SK-N-SH (cell line): Measurements from ENCODE around the gene SART1. TPM values are rescaled to one million over a fixed set of nuclear protein-coding genes. Genes with fewer than 3 reads are reported as not detected.

Experiments
- CTCF ChIA-PET: fragments of 300-600, 350-600 bp; formaldehyde crosslinking; extraction: SDS; loops from one replicate; lab custom pipeline; 2021; lab: Yijun Ruan, JAX
- POLR2A ChIA-PET: fragments of 350-600 bp; sonication (Branson Sonifier 250); formaldehyde crosslinking; extraction: SDS; loops from one replicate; lab custom pipeline; 2020; ENCODE audit warnings: antibody characterized with exemption, inconsistent platforms; lab: Yijun Ruan, JAX
- DNase-seq: peaks from one replicate; pipeline ENCODE4 v3.0.0; 2012
- H2AFZ ChIP-seq: fragments of 200-600 bp; sonication (generic); 2 replicates; pipeline ENCODE4 v1.8.1; 2016; ENCODE audit warnings: antibody characterized with exemption, mild to moderate bottlenecking, low read depth
- H3F3A ChIP-seq: fragments of 200-600 bp; sonication (generic); replicated peaks from 2 replicates; pipeline ENCODE3; 2016; ENCODE audit warnings: antibody characterized with exemption, mild to moderate bottlenecking; ENCODE audit not compliant: insufficient read depth
- H3K27ac ChIP-seq, 2 experiments: fragments of 200-500 bp in 1 of 2; fragments of 200-600 bp in 1 of 2; sonication (Bioruptor generic) in 1 of 2; sonication (generic), shearing (Covaris generic) in 1 of 2; 2 replicates each; pipeline versions ENCODE4 v1.5.1 to v1.6.1; 2014 to 2016; ENCODE audit warnings: low read depth in 2 of 2, inconsistent platforms in 1 of 2, low read length in 1 of 2, mild to moderate bottlenecking in 1 of 2, mixed read lengths in 1 of 2
- H3K27me3 ChIP-seq: fragments of 200-600 bp; sonication (generic), shearing (Covaris generic); 2 replicates; pipeline ENCODE4 v1.6.1; 2016; ENCODE audit warnings: mixed run types; ENCODE audit not compliant: insufficient read depth
- H3K36me3 ChIP-seq, 2 experiments: fragments of 200-500 bp in 1 of 2; fragments of 200-600 bp in 1 of 2; sonication (Bioruptor generic) in 1 of 2; sonication (generic) in 1 of 2; replicated peaks in 1 of 2; 2 replicates each; pipeline versions ENCODE3 to v1.5.1; 2014 to 2016; ENCODE audit warnings: low read length in 1 of 2, mild to moderate bottlenecking in 1 of 2; ENCODE audit not compliant: insufficient read depth in 2 of 2, control insufficient read depth in 1 of 2
- H3K4me1 ChIP-seq, 2 experiments: fragments of 200-500 bp in 1 of 2; fragments of 200-600 bp in 1 of 2; sonication (Bioruptor generic) in 1 of 2; sonication (generic), shearing (Covaris generic) in 1 of 2; 2 replicates each; pipeline versions ENCODE4 v1.5.1 to v1.6.1; 2014 to 2016; ENCODE audit warnings: low read depth in 1 of 2, low read length in 1 of 2, mixed run types in 1 of 2; ENCODE audit not compliant: insufficient read depth in 2 of 2, control insufficient read depth in 1 of 2
- H3K4me2 ChIP-seq: fragments of 200-600 bp; sonication (generic), shearing (Covaris generic); 2 replicates; pipeline ENCODE4 v1.6.1; 2017; ENCODE audit warnings: mixed run types
- H3K4me3 ChIP-seq, 2 experiments: fragments of 200-500 bp in 1 of 2; fragments of 200-600 bp in 1 of 2; sonication (Bioruptor generic) in 1 of 2; sonication (generic), shearing (Covaris generic) in 1 of 2; 2 replicates each; pipeline versions ENCODE4 v1.5.1 to v1.8.1; 2014 to 2016; ENCODE audit warnings: low read depth in 2 of 2, inconsistent platforms in 1 of 2, low read length in 1 of 2, mild to moderate bottlenecking in 1 of 2, mixed read lengths in 1 of 2, moderate library complexity in 1 of 2
- H3K79me2 ChIP-seq: fragments of 200-600 bp; sonication (generic); 2 replicates; pipeline ENCODE4 v1.8.1; 2017; ENCODE audit warnings: mild to moderate bottlenecking; ENCODE audit not compliant: insufficient read depth
- H3K9ac ChIP-seq: fragments of 200-600 bp; sonication (generic); 2 replicates; pipeline ENCODE4 v1.6.1; 2017; ENCODE audit warnings: mixed run types
- H3K9me2 ChIP-seq: fragments of 200-600 bp; sonication (generic); 2 replicates; pipeline ENCODE4 v1.6.1; 2017; ENCODE audit warnings: mixed run types
- H3K9me3 ChIP-seq: fragments of 200-600 bp; sonication (generic); 2 replicates; pipeline ENCODE4 v1.6.1; 2017; ENCODE audit warnings: mixed run types, mild to moderate bottlenecking, moderate library complexity
- H4K20me1 ChIP-seq: fragments of 200-600 bp; sonication (generic); 2 replicates; pipeline ENCODE4 v1.6.1; 2017; ENCODE audit warnings: mild to moderate bottlenecking, mixed run types; ENCODE audit not compliant: insufficient read depth
- CTCF ChIP-seq: fragments of 200-600 bp; sonication (generic); IDR thresholded peaks from 2 replicates; pipeline ENCODE4 v1.6.1; 2017; ENCODE audit warnings: antibody characterized with exemption, mild to moderate bottlenecking, moderate library complexity
- ELF1 ChIP-seq: IDR thresholded peaks from 2 replicates; pipeline ENCODE4 v1.4.0; 2012
- EP300 ChIP-seq, 2 experiments: IDR thresholded peaks; 2 replicates each; pipeline versions ENCODE4 v1.4.0 to v1.6.1; 2012; ENCODE audit warnings: borderline replicate concordance in 1 of 2, low read depth in 1 of 2, low read length in 1 of 2
- EZH2phosphoT487 ChIP-seq: fragments of 200-600 bp; sonication (generic); IDR thresholded peaks from 2 replicates; pipeline ENCODE4 v1.6.1; 2017; ENCODE audit warnings: low read depth, mixed run types, mild to moderate bottlenecking, antibody characterized with exemption, moderate library complexity, borderline replicate concordance
- GABPA ChIP-seq: IDR thresholded peaks from 2 replicates; pipeline ENCODE4 v1.4.0; 2012; ENCODE audit warnings: low read depth, mild to moderate bottlenecking
- IRF3 ChIP-seq: fragments of 150-350 bp; IDR thresholded peaks from 2 replicates; pipeline ENCODE4 v1.6.1; 2016; ENCODE audit warnings: mild to moderate bottlenecking, low read depth, low read length
- JUND ChIP-seq: IDR thresholded peaks from 2 replicates; pipeline ENCODE4 v1.4.0; 2012
- MAX ChIP-seq: IDR thresholded peaks from 2 replicates; pipeline ENCODE4 v1.4.0; 2012; ENCODE audit warnings: low read depth
- MEF2A ChIP-seq: IDR thresholded peaks from 2 replicates; pipeline ENCODE4 v1.4.0; 2012; ENCODE audit warnings: low read depth, borderline replicate concordance
- MXI1 ChIP-seq: IDR thresholded peaks from 2 replicates; pipeline ENCODE4 v1.6.1; 2012; ENCODE audit warnings: mild to moderate bottlenecking, low read depth, low read length, improper control_type of control experiment
- NFIC ChIP-seq: IDR thresholded peaks from 2 replicates; pipeline ENCODE4 v1.4.0; 2012; ENCODE audit warnings: borderline replicate concordance
- POLR2AphosphoS5 ChIP-seq: IDR thresholded peaks from 2 replicates; pipeline ENCODE4 v1.6.1; 2012; ENCODE audit warnings: low read depth, low read length
- RCOR1 ChIP-seq: fragments of 150-350 bp; IDR thresholded peaks from 2 replicates; pipeline ENCODE4 v1.6.1; 2017; ENCODE audit warnings: antibody characterized with exemption, low read length
- RFX5 ChIP-seq: IDR thresholded peaks from 2 replicates; pipeline ENCODE4 v1.6.1; 2012; ENCODE audit warnings: mild to moderate bottlenecking, improper control_type of control experiment, low read length
- RXRA ChIP-seq: IDR thresholded peaks from 2 replicates; pipeline ENCODE4 v1.4.0; 2012; ENCODE audit warnings: low read depth, mild to moderate bottlenecking, borderline replicate concordance
- SIN3A ChIP-seq: IDR thresholded peaks from 2 replicates; pipeline ENCODE4 v1.6.1; 2012; ENCODE audit warnings: low read depth, mild to moderate bottlenecking, low read length, moderate library complexity, borderline replicate concordance
- TCF12 ChIP-seq: IDR thresholded peaks from 2 replicates; pipeline ENCODE4 v1.4.0; 2012
- TEAD4 ChIP-seq: IDR thresholded peaks from 2 replicates; pipeline ENCODE4 v1.4.0; 2012; ENCODE audit warnings: mild to moderate bottlenecking, borderline replicate concordance; ENCODE audit not compliant: insufficient read depth
- USF2 ChIP-seq: fragments of 150-350 bp; IDR thresholded peaks from 2 replicates; pipeline ENCODE4 v1.6.1; 2017; ENCODE audit warnings: antibody characterized with exemption, low read length, low read depth, borderline replicate concordance
- ZBTB33 ChIP-seq: IDR thresholded peaks from 2 replicates; pipeline ENCODE4 v1.4.0; 2012; ENCODE audit warnings: low read depth, borderline replicate concordance
- WGBS: methylation state at CpG from one replicate; pipeline ENCODE4 v1.1.6; 2017; ENCODE audit warnings: low lambda C conversion rate; 5-methylcytosine and 5-hydroxymethylcytosine counted together
- polyA plus RNA-seq, 3 experiments: library from polyadenylated mRNA; depleted of rRNA; stranded (reverse); fragments of >200 nt; gene quantifications; 2 replicates each; pipeline ENCODE4 v1.2.3, GENCODE V29; 2012
- TF ChIP-seq, protein P1 (sequence below): IDR thresholded peaks from 2 replicates; pipeline ENCODE4; 2012

Gene SART1
- polyA plus RNA-seq, 1 of the 3 experiments (the other 2 are of a cell fraction) = 73.6 TPM

DNA sequence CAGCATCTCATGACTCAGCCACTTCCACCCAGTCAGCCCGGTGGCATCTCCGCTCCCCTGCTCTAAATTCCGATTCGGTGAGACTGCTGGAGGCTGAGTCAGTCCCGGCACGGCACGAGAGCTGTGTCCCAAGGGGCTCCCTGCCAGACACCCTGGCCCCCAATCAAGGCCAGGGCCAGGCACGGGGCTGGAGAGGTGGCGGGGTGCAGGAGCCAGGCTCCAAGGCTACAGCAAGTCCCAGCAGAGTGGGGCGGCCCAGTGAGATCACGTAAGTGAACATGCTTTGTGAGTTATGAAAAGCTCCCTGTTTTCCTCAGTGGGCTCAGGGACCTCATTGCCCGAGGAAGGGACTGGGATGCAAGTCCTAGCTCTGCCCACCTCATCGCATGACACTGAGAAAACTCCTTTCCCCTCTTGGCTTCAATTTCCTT lies 45.7 kb upstream of the SART1 start (continued):
- TF ChIP-seq NFIC (peak; percentile 95), POLR2AphosphoS5 (peak; percentile 82; the same call in 1 of the 2 replicates), USF2 (no peak), TCF12 (peak; percentile 92), RCOR1 (no peak), MAX (peak; percentile 87)
- TF ChIP-seq, all 33 proteins: peak for 16

GRCh38 chr11:65916391-65916790 lies 45.1 kb upstream of the SART1 start:
- peak overlapping the region; percentile 96 for H3K4me2 ChIP-seq
- TF ChIP-seq EP300 (IDR thresholded peaks at IDR 0.05; ENCODE audit: borderline replicate concordance in 1 of 2, low read depth in 1 of 2, low read length in 1 of 2) (no peak), ELF1 (no peak), GABPA (no peak), IRF3 (no peak), RXRA (no peak), TCF12 (no peak), SIN3A (no peak), MXI1 (no peak), CTCF (no peak), RFX5 (no peak), TEAD4 (no peak), JUND (no peak), EZH2phosphoT487 (no peak), MEF2A (no peak), ZBTB33 (no peak), MAX (no peak)
- TF ChIP-seq, protein P1, sequence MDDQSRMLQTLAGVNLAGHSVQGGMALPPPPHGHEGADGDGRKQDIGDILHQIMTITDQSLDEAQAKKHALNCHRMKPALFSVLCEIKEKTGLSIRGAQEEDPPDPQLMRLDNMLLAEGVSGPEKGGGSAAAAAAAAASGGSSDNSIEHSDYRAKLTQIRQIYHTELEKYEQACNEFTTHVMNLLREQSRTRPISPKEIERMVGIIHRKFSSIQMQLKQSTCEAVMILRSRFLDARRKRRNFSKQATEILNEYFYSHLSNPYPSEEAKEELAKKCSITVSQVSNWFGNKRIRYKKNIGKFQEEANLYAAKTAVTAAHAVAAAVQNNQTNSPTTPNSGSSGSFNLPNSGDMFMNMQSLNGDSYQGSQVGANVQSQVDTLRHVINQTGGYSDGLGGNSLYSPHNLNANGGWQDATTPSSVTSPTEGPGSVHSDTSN = no peak
- no peaks in the 10 kb centered on the region for H3K27me3 ChIP-seq
- H3K9ac ChIP-seq = peak overlapping the region; percentile 99; the same call in 1 of the 2 replicates
- H2AFZ ChIP-seq = no peak overlapping the region
- peaks cover 78% of the 10 kb centered on the region for H3K79me2 ChIP-seq
- CTCF ChIA-PET = interaction anchor here (1.3 to 3.3 kb wide), 3 partner anchors 28 to 50 kb away, joined by 3 to 24 read pairs (median 7); partner anchors contain the start of gene FIBP
- H3K9me2 ChIP-seq = no peaks in the 10 kb centered on the region
- peaks cover 2 to 4% of the 10 kb centered on the region in 2 experiments for H3K36me3 ChIP-seq
- no peak for DNase-seq
- peaks cover 22% of the 10 kb centered on the region for H3F3A ChIP-seq
- H3K4me1 ChIP-seq = peaks cover 37 to 65% of the 10 kb centered on the region in 2 experiments; a peak in 3 of 4 replicates
- H4K20me1 ChIP-seq = 0 out of 2 replicates have a peak, but pooled peaks cover 4% of the 10 kb centered on the region
- peak overlapping the region in 1 of 2 experiments; percentile 28; a peak in 1 of 4 replicates for H3K4me3 ChIP-seq
- H3K27ac ChIP-seq = peak overlapping the region; percentile 84 to 97; a peak in 3 of 4 replicates
- WGBS = 83% methylated on average over 5 of the region's 7 CpGs
- POLR2A ChIA-PET = no interaction called here
- no peaks in the 10 kb centered on the region for H3K9me3 ChIP-seq
